NOMO-1 treated with DMSO at 0.1 percent for 48 hours (cell line): Measurements from ENCODE around the gene CNPY3.
A peak's percentile ranks its signal among the peaks of the same experiment; 100 is the strongest.
"Not testable (repeated sequence)": the region's sequence is repeated elsewhere in the genome, so short reads cannot be mapped to it uniquely, and the experiment has no call there.

Source experiments
- DNase-seq: peaks from one replicate; lab custom pipeline; 2025; ENCODE audit not compliant: unreplicated experiment; lab: John Stamatoyannopoulos, UW

Gene CNPY3

DNA sequence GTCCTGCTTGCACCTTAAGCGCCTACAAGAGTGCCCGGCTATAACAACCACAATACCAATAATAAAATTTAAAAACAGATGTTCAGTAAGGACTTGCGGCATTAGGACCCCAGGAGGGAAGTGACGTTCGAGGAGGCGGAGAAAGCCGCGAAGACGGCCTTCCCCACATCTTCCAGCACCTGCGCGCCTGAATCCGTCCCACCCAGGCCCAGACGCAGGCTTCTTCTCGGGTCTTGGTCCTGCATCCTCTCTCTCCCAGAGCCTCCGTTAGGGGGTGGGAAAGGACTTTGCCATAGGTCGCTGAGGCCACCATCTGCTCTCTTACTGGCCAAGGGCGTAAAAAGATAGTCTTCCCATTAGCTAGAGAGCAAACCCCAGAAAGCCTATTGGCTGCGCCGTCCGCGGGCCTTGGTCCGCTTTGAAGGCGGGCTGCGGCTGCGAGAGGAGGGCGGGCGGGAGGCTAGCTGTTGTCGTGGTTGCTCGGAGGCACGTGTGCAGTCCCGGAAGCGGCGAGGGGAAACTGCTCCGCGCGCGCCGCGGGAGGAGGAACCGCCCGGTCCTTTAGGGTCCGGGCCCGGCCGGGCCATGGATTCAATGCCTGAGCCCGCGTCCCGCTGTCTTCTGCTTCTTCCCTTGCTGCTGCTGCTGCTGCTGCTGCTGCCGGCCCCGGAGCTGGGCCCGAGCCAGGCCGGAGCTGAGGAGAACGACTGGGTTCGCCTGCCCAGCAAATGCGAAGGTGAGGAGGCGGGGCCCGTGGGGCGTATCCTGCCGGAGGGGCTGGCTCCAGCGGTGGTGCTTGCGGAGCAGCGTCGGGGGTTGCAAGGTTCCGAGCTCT lies at the start of gene CNPY3:
TSS of gene CNPY3 (plus strand) at position 495 of the 835 bp plus-strand sequence. CDS start at position 586, 91 bp downstream.
- DNase-seq = peak; percentile 97

DNA sequence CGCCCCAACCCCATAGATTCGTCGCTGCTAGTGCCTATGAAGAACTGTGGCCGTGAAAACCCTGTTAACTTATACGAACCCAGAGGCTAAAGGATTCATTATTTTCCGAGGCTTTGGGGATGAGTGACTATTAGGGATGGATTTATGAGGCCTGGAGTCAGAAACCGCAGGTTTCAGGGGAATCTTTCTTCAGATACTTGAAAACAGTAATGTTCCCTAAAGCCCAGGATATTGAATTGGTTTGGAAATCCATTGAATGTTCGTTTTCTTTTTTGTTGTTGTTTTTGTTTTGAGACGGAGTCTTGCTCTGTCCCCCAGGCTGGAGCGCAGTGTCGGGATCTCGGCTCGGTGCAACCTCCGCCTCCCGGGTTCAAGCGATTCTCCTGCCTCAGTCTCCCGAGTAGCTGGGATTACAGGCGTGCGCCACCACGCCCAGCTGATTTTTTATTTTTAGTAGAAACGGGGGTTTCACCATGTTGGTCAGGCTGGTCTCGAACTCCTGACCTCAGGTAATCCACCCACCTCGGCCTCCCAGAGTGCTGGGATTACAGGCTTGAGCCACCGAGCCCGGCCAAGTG lies 49.0 kb upstream of the CNPY3 start:
- not testable (repeated sequence) for DNase-seq

DNA sequence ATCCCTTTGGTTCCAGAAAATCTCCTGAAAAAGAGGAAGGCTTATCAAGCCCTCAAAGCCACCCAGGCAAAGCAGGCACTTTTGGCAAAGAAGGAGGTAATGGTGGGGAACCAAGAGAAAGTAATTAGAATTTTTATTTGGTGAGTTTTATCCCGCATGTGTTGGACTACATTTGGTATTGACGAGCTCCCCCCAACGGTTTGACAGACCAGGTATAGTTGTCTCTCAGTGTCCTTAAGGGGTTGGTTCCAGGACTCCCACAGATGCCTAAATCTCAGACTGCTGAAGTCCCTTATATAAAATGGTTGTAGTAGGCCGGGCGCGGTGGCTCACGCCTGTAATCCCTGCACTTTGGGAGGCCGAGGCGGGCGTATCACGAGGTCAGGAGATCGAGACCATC lies 48.4 kb upstream of the CNPY3 start:
- not testable (repeated sequence) for DNase-seq

DNA sequence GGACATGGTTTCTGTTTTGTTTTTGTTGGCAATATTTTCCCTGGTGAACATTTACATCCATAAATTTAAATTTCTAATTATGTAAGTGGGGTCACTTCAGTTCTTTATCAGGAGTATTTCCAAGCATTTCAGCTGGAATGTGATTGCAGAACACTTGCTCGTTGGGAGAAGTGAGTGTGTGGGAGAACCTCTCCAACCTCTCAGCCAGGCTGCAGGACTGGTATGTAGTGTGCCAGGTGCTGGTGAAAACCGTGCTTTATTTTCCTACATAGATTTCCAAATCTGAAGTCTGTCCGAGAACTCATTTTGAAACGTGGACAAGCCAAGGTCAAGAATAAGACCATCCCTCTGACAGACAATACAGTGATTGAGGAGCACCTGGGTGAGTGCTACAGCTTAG lies 43.6 kb upstream of the CNPY3 start:
- DNase-seq = no peak

DNA sequence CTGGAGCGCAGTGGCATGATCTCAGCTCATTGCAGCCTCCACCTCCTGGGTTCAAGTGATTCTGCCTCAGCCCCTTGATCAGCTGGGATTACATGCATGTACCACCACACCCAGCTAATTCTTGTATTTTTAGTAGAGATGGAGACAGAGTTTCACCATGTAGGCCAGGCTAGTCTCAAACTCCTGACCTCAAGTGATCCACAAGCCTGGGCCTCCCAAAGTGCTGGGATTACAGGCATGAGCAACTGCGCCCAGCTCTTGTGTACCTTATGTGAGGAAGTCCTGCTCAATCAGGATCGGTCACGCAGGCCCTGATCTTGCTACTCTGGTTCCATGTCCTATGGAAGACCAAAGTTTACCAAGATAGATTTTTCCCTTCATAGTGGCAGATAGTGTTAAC lies 41.1 kb upstream of the CNPY3 start:
- not testable (repeated sequence) for DNase-seq

DNA sequence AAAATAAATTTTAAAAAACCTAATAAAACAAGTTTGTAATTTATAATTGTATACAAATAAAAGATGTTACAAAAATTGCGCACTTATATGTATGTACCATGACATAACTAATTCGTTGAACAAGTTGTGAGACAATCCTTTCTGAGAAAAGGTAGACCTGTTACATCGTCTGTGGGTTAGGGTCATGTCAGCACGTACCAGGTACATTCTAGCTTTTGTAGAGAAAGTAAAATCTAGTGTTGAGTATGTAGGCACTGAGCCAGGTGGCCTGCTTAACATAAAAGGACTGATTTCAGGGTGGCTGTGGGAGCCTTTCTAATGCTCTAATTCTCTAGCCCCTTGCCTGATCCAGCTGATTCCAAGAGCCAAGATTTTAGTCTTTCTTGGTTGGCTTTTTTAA lies 39.5 kb upstream of the CNPY3 start:
- no peak for DNase-seq

DNA sequence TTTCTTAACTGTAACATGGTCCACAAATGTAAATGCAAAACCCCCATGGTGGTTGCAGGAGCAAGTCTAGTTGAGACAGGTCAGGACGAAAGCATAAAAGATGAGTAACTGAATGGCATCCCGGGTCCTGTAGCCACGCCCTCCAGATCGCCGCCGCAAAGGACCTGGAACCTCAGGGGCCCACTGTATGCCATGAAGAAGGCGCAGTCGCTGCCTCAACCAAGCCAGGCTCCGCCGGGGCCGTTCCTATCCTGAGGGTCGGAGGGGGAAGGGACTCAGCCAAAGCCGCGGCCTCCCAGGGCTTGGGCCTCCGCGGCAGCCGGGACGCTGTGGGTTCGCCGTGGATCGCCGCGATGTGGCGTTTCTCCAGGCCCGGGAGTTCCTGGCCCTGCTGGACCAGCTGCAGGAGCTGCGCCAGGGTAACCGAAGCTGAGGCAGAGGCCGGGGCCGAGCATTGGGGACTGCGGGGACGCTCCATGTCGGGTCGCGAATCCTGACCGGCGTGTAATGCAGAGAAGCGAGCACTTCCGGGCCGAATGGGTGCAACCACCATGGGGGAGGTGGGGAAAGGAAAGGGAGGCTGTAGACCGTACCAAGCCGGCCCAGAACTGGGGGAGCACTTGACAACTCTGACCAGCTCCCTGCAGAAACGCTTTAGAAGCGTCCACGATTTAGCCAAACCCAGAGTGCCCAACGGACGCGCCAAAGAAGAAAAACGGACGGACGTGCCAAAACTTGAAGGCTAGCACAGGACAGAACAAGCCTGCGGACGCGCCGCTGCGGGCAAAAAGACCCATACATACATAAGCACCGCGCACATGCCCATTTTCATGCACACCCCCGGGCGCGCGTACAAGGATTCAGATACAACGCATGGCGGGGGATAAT lies 38.7 kb upstream of the CNPY3 start:
- DNase-seq = peak; percentile 96

DNA sequence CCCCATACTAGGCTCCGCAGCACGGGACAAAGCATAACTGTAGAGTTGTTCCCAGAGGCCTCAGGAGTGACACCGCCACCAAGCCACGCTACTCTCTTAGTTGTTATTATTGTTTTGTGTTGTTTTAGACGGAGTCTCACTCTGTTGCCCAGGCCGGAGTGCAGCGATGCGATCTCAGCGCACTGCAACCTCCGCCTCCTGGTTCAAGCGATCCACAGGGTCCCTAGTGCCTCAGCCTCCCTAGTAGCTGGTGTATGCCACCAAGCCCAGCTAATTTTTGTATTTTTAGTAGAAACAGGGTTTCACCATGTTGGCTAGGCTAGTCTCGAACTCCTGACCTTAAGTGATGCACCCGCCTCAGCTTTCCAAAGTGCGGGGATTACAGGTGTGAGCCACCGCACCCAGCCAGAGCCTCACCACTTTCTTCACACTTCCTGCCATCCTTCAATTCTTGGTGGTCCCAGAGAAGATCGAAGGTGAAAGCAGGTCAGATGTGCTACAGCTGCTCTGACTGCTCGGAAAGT lies 38.0 kb upstream of the CNPY3 start:
- no peak for DNase-seq

DNA sequence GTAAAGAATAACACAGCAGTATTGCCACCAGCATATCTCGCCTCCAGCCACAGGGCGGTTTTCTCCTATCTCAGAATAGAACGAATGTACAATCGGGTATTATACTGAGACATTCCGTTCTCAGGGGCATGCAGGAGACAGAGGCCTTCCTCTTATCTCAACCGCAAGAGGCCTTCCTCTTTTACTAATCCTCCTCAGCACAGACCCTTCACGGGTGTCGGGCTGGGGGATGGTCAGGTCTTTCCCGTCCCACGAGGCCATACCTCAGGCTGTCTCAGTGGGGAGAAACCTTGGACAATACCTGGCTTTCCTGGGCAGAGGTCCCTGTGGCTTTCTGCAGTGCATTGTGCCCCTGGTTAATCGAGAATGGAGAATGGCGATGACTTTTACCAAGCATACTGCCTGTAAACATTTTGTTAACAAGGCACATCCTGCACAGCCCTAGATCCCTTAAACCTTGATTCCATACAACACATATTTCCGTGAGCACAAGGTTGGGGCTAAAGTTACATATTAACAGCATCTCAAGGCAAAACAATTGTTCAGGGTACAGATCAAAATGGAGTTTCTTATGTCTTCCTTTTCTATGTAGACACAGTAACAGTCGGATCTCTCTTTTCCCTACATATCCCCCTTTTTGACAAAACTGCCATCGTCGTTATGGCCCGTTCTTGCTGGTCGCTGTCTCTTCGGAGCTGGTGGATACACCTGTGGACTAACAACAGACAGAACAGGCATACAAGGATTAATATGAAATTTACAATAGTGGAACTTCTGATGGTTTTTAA lies 35.0 kb upstream of the CNPY3 start:
- peak; percentile 77 for DNase-seq

DNA sequence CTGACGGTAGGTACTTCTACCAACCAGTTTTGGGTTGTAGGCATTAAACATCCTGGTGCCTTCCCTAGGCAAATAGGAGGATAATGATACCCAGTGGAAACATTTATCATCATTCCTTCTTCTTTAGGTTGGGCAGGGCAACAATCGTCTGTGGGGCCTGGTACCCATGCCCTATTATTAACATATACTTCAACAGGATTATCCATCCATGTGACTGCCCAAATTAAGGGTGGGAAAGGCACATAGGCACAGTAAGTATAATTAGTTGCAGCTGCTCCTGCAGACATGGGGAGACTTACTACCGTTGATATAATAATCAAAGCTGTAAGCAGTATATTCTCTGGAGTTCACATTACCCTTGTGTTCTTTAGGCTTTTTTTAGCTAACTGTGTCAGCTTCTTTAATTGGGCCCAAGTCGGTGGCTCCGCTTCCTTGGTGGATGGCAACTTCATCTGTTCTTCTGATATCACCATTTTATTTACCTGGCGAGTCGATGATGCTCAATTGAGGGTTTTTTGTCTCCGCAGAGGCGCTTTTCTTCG lies 33.0 kb upstream of the CNPY3 start:
- no peak for DNase-seq

DNA sequence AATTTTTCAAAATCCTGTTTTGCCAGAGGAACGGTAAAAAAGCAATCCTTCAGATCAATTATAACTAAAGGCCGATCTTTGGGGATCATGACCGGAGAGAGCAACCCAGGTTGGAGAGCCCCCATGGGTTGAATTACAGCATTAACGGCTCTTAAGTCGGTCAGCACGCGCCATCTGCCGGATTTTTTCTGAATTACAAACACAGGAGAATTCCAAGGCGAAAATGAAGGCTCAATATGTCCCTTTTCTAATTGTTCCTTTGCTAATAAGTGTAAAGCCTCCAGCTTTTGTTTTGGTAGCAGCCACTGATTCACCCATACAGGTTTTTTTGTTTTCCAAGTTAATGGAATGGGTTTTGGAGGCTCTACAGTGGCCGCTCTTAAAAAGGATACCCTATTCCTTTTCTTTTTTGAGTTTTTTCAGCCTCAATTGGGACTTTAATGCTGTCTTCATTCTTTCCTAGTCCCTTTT lies 30.4 kb upstream of the CNPY3 start:
- peak; percentile 62 for DNase-seq

DNA sequence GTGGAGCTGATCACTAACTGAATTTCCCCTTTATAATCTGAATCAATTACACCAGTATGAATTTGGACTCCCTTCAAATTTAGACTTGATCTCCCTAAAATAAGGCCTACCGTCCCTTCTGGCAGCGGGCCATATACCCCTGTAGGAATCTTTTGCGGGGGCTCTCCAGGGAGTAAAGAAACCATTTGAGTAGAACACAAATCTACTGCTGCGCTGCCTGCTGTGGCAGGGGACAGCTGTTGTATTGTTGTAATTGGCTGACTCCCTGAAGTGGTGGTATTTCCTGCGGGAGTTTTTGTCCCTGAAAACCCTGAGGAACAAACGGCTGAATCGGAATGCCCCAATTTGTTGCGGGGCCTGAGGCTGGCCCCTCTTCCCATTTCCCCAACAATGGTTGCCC lies 29.4 kb upstream of the CNPY3 start:
- no peak for DNase-seq

DNA sequence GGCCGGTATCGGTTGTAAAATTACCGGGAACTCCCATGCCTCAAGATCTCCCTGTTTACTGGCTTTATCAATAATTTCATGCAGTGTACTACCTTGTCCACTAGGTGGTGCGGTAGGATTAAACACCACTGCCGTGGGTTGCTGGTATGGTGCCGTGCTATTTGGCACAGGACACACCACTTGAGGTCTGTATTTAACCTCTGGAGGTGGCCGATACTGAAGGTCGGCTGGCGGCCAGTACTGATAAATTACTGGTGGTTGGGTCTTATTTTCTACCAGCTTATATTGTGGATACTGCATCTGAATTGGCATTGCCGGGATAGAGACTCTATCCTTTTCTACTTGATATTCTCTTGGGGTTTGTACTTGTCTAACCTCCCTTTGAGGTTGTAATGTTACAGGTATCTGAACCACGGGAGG lies 27.7 kb upstream of the CNPY3 start:
- DNase-seq = peak; percentile 67

DNA sequence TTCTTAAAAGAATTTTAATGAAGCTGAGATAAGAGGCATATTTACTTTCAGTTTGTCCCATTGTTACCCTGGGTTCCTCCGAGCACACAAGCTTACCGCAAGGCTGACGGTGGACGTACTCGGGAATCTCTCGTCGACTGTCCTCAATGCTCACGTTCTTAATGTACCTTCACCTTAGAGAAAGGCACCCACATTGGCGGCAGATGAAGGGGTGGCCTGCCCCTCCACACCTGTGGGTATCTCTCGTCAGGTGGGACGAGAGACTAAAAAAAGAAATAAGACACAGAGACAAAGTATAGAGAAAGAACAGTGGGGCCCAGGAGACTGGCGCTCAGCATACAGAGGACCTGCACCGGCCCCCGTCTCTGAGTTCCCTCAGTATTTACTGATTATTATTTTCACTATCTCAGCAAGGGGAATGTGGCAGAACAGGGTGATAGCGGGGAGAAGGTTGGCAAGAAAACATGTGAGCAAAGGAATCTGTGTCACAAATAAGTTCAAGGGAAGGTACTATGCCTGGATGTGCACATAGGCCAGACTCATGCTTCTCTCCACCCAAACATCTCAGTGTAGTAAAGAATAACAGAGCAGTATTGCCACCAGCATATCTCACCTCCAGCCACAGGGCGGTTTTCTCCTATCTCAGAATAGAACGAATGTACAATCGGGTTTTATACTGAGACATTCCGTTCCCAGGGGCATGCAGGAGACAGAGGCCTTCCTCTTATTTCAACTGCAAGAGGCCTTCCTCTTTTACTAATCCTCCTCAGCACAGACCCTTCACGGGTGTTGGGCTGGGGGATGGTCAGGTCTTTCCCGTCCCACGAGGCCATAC lies 26.6 kb upstream of the CNPY3 start:
- peak; percentile 4 for DNase-seq

DNA sequence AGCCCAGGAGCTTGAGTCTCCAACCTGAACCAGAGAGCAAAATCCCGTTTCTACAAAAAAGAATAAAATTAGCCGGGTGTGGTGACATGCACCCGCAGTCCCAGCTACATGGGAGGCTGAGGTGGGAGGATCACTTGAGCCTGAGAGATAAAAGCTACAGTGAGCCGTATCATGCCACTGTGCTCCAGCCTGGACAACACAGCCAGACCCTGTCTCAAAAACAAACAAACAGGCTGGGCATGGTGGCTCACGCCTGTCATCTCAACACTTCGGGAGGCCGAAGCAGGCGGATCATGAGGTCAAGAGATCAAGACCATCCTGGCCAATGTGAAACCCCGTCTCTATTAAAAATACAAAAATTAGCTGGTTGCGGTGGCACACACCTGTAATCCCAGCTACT lies 24.8 kb upstream of the CNPY3 start:
- no peak for DNase-seq

DNA sequence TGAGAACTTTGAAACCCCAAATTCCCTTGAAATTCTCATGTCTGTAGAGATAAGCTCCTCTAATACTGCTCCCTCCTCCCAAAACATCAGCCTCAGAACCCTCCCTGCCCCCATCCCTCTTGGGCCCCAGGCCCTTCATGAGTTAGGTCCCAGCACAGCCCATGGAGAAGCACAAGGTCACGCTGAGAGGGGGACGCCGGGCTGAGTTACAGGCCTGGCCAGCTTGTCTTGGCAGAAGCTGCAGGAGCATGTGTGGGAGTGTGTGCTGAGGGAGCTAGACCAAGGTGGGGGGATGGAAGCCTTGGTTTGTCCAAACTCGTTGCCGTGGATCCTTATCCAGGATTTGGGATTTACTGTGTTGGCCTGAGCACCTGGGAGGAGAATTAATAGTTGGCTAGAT lies 21.9 kb upstream of the CNPY3 start:
- DNase-seq = no peak

DNA sequence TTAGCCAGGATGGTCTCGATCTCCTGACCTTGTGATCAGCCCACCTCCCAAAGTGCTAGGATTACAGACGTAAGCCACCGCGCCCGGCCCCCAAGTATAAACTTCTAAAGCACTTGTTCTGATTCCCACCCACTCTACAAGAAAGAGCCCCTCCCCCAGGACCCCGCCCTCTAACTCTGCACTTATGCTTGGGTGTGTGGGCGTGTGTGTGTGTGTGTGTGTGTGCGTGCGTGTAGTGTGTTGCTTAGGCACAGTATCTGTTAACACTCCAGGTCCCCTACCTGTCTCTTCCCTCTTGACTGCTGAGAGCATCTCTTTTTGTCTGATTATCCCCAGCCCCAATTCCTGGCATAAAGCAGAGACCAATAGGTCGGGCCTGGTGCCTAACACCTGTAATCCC lies 19.4 kb upstream of the CNPY3 start:
- no peak for DNase-seq

DNA sequence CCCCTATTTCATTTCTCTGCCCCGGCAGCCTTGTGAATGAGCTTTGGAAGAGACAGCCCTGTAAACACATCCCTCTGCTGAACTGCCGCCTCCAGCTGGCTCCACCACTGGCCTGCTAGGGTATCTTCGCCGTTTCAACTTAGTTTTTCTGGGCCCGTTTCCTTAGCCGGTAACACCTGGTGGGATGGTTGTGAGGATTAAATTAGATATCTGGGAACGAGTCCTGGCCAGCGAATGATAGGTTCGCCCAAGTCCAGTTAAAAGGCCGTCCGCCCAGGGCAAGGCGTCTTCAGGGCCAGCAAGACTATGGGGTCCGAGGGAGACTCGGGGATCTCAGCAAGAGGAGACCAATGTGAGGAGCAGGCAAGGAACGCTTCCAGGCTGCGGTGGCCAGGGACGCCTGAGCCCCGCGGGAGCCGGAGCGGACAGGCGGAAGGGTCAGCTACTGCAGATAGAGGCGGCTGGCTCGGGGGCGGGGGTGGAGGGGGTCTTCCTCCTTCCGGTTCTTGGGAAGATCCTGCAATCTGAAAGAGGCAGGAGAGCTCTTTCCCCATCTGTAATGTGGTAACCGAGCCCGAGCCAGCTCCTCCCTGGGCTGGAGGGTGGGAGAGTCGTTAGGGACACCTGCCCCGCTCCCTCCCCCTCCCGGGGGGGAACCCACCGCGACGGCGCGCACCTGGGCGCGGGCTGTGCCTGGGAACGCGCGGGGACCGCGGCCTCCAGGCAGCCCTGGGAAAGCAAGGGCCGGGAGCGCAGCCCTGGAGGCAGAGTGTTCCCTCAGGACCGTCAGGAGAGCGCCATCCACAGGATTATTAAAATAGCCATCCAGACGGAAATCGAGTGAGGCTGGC lies 17.9 kb upstream of the CNPY3 start:
- DNase-seq = no peak
